H1 (cell line): ENCODE data around the gene DCP1A. TPM values are rescaled to one million over a fixed set of nuclear protein-coding genes. Genes with fewer than 3 reads are reported as not detected.

Experiments
- CTCF ChIA-PET: fragments of 300-600 bp; sonication (Branson Sonifier 250); formaldehyde crosslinking; loops from one replicate; lab custom pipeline; 2021; ENCODE audit not compliant: partially characterized antibody; lab: Charles Lee
- POLR2A ChIA-PET: fragments of 300-600 bp; sonication (Branson Sonifier 250); formaldehyde crosslinking; loops from one replicate; lab custom pipeline; 2021; ENCODE audit warnings: inconsistent platforms; ENCODE audit not compliant: partially characterized antibody; lab: Charles Lee
- DNase-seq, 2 experiments: peaks; one replicate each; pipeline versions ENCODE4 v3.0.0 to v3.0.0-alpha.2; 2010 to 2022; ENCODE audit warnings: low spot score in 2 of 2, low read depth in 1 of 2, mixed read lengths in 1 of 2
- FAIRE-seq: peaks from 2 replicates; lab custom pipeline; 2011; peaks lifted over from hg19 to GRCh38; lab: Jason Lieb, UNC
- H2AFZ ChIP-seq: 2 replicates; pipeline ENCODE4 v1.8.1; 2012; ENCODE audit warnings: low read length, inconsistent platforms
- H2AK5ac ChIP-seq: 2 replicates; pipeline ENCODE4 v1.6.1; 2013; ENCODE audit warnings: low read depth, low read length
- H2BK120ac ChIP-seq: replicated peaks from 2 replicates; pipeline ENCODE3; 2013; ENCODE audit warnings: low read depth, low read length, inconsistent platforms
- H2BK12ac ChIP-seq: 2 replicates; pipeline ENCODE4 v1.6.1; 2013; ENCODE audit warnings: low read depth, low read length
- H2BK15ac ChIP-seq: 2 replicates; pipeline ENCODE4 v1.6.1; 2013; ENCODE audit warnings: low read length
- H2BK20ac ChIP-seq: 2 replicates; pipeline ENCODE4 v1.6.1; 2013; ENCODE audit warnings: low read length
- H2BK5ac ChIP-seq: 2 replicates; pipeline ENCODE4 v1.6.1; 2013; ENCODE audit warnings: low read depth, low read length
- H3K14ac ChIP-seq: 2 replicates; pipeline ENCODE4 v1.6.1; 2013; ENCODE audit warnings: inconsistent platforms; ENCODE audit not compliant: insufficient read length
- H3K18ac ChIP-seq: 2 replicates; pipeline ENCODE4 v1.6.1; 2013; ENCODE audit warnings: low read length; ENCODE audit errors: extremely low read depth
- H3K23ac ChIP-seq: 2 replicates; pipeline ENCODE4 v1.6.1; 2013; ENCODE audit warnings: inconsistent platforms; ENCODE audit not compliant: insufficient read length
- H3K23me2 ChIP-seq: 2 replicates; pipeline ENCODE4 v1.6.1; 2013; ENCODE audit warnings: low read depth, low read length
- H3K27ac ChIP-seq: 2 replicates; pipeline ENCODE4 v1.6.1; 2011; ENCODE audit warnings: low read depth, low read length, inconsistent platforms
- H3K27me3 ChIP-seq, 4 experiments: replicated peaks in 1 of 4; 1 replicate in 1 of 4; 2 replicates in 3 of 4; pipeline versions ENCODE4 v1.6.1 to v1.8.1; 2011 to 2013; ENCODE audit warnings: low read length in 3 of 4, mild to moderate bottlenecking in 3 of 4, inconsistent platforms in 2 of 4, mixed read lengths in 2 of 4, moderate library complexity in 1 of 4; ENCODE audit not compliant: control insufficient read depth in 3 of 4, insufficient read depth in 3 of 4; ENCODE audit errors: extremely low read depth in 1 of 4
- H3K36me3 ChIP-seq, 4 experiments: 2 replicates each; pipeline versions ENCODE4 v1.6.1 to v1.8.1; 2011 to 2013; ENCODE audit warnings: mild to moderate bottlenecking in 4 of 4, low read length in 3 of 4, moderate library complexity in 2 of 4, control low read depth in 1 of 4, inconsistent platforms in 1 of 4; ENCODE audit not compliant: insufficient read depth in 4 of 4, control insufficient read depth in 2 of 4
- H3K4ac ChIP-seq: replicated peaks from 2 replicates; pipeline ENCODE3; 2013; ENCODE audit warnings: low read length, low read depth, mixed read lengths, inconsistent platforms; ENCODE audit not compliant: insufficient read length
- H3K4me1 ChIP-seq, 4 experiments: replicated peaks in 1 of 4; 1 replicate in 1 of 4; 2 replicates in 3 of 4; pipeline versions ENCODE4 v1.6.1 to v1.8.1; 2011 to 2013; ENCODE audit warnings: low read length in 3 of 4, inconsistent platforms in 2 of 4, mixed read lengths in 1 of 4; ENCODE audit not compliant: insufficient read depth in 4 of 4, control insufficient read depth in 3 of 4
- H3K4me2 ChIP-seq, 2 experiments: 2 replicates each; pipeline versions ENCODE4 v1.6.1 to v1.8.1; 2011 to 2013; ENCODE audit warnings: low read depth in 2 of 2, low read length in 2 of 2, control low read depth in 1 of 2, inconsistent platforms in 1 of 2, mild to moderate bottlenecking in 1 of 2; ENCODE audit not compliant: insufficient read depth in 1 of 2
- H3K4me3 ChIP-seq, 4 experiments: fragments of 200-600, 300-600 bp in 1 of 4; sonication (generic), shearing (Covaris generic), sonication (Bioruptor Twin) in 1 of 4; 2 replicates each; pipeline versions ENCODE4 v1.5.1 to v1.8.1; 2011 to 2016; ENCODE audit warnings: low read length in 4 of 4, low read depth in 3 of 4, control low read depth in 2 of 4, inconsistent platforms in 2 of 4, mild to moderate bottlenecking in 2 of 4, mixed read lengths in 1 of 4, moderate library complexity in 1 of 4; ENCODE audit not compliant: insufficient read depth in 2 of 4; ENCODE audit errors: extremely low read depth in 1 of 4
- H3K56ac ChIP-seq: replicated peaks from 2 replicates; pipeline ENCODE3; 2013; ENCODE audit warnings: low read depth, mild to moderate bottlenecking, mixed read lengths, low read length, inconsistent platforms; ENCODE audit not compliant: insufficient read length
- H3K79me1 ChIP-seq: 2 replicates; pipeline ENCODE4 v1.6.1; 2013; ENCODE audit warnings: low read depth, low read length, control low read depth
- H3K79me2 ChIP-seq, 2 experiments: 2 replicates each; pipeline versions ENCODE4 v1.6.1 to v1.8.1; 2012 to 2013; ENCODE audit warnings: low read length in 2 of 2, mild to moderate bottlenecking in 2 of 2, inconsistent platforms in 1 of 2; ENCODE audit not compliant: insufficient read depth in 2 of 2, control insufficient read depth in 1 of 2
- H3K9ac ChIP-seq, 4 experiments: replicated peaks in 1 of 4; 1 replicate in 1 of 4; 2 replicates in 3 of 4; pipeline versions ENCODE4 v1.6.1 to v1.8.1; 2011 to 2013; ENCODE audit warnings: low read depth in 3 of 4, low read length in 3 of 4, control low read depth in 2 of 4, mild to moderate bottlenecking in 2 of 4, moderate library complexity in 2 of 4, inconsistent platforms in 1 of 4; ENCODE audit errors: extremely low read depth in 1 of 4
- H3K9me3 ChIP-seq, 2 experiments: 2 replicates each; pipeline versions ENCODE4 v1.6.1 to v1.8.1; 2012 to 2013; ENCODE audit warnings: mild to moderate bottlenecking in 2 of 2, moderate library complexity in 2 of 2, control low read depth in 1 of 2, inconsistent platforms in 1 of 2, low read depth in 1 of 2, low read length in 1 of 2, mixed read lengths in 1 of 2; ENCODE audit not compliant: insufficient read depth in 2 of 2
- H4K20me1 ChIP-seq, 2 experiments: replicated peaks in 1 of 2; 2 replicates each; pipeline versions ENCODE3 to v1.8.1; 2011 to 2013; ENCODE audit warnings: inconsistent platforms in 2 of 2, low read length in 2 of 2, mild to moderate bottlenecking in 1 of 2; ENCODE audit not compliant: insufficient read depth in 2 of 2, control insufficient read depth in 1 of 2
- H4K5ac ChIP-seq: 2 replicates; pipeline ENCODE4 v1.6.1; 2013; ENCODE audit warnings: low read length, low read depth, mixed read lengths, inconsistent platforms; ENCODE audit not compliant: insufficient read length
- H4K8ac ChIP-seq: 2 replicates; pipeline ENCODE4 v1.8.0; 2013; ENCODE audit warnings: mild to moderate bottlenecking, moderate library complexity, low read length, inconsistent platforms; ENCODE audit not compliant: insufficient read depth; ENCODE audit errors: extremely low read depth
- H4K91ac ChIP-seq: replicated peaks from 2 replicates; pipeline ENCODE3; 2013; ENCODE audit warnings: low read length, mixed read lengths, inconsistent platforms; ENCODE audit not compliant: insufficient read length
- CBX5 ChIP-seq: fragments of 300-800, 300-1000 bp; sonication (generic); IDR thresholded peaks from 2 replicates; pipeline ENCODE4 v1.7.1; 2016; ENCODE audit warnings: antibody characterized with exemption, low read length, low read depth
- CTBP2 ChIP-seq: IDR thresholded peaks from 2 replicates; pipeline ENCODE4 v1.7.0; 2011; ENCODE audit warnings: borderline replicate concordance, mild to moderate bottlenecking, moderate library complexity, mixed read lengths, low read length; ENCODE audit not compliant: insufficient read depth, insufficient read length
- E2F6 ChIP-seq: IDR thresholded peaks from 2 replicates; pipeline ENCODE4 v1.6.1; 2012; ENCODE audit warnings: inconsistent platforms
- EGR1 ChIP-seq: IDR thresholded peaks from 2 replicates; pipeline ENCODE4 v1.6.1; 2011; ENCODE audit warnings: low read depth, low read length, borderline replicate concordance
- NRF1 ChIP-seq: IDR thresholded peaks from 2 replicates; pipeline ENCODE4 v1.6.1; 2011; ENCODE audit warnings: mild to moderate bottlenecking, low read depth, low read length, improper control_type of control experiment
- RAD21 ChIP-seq, 2 experiments: IDR thresholded peaks in 1 of 2; conservative IDR thresholded peaks in 1 of 2; 2 replicates each; pipeline ENCODE4 v1.6.1; 2011; ENCODE audit warnings: low read depth in 2 of 2, low read length in 2 of 2, improper control_type of control experiment in 1 of 2, inconsistent platforms in 1 of 2, mild to moderate bottlenecking in 1 of 2, moderate library complexity in 1 of 2
- RFX5 ChIP-seq: IDR thresholded peaks from 2 replicates; pipeline ENCODE4 v1.6.1; 2011; ENCODE audit warnings: low read depth, low read length, improper control_type of control experiment, borderline replicate concordance
- SIN3A ChIP-seq, 2 experiments: IDR thresholded peaks in 1 of 2; conservative IDR thresholded peaks in 1 of 2; 2 replicates each; pipeline ENCODE4 v1.6.1; 2011 to 2012; ENCODE audit warnings: low read length in 2 of 2, improper control_type of control experiment in 1 of 2, low read depth in 1 of 2, mild to moderate bottlenecking in 1 of 2
- SP1 ChIP-seq: IDR thresholded peaks from 2 replicates; pipeline ENCODE4 v1.6.1; 2011; ENCODE audit warnings: low read depth, low read length
- SRF ChIP-seq: IDR thresholded peaks from 2 replicates; pipeline ENCODE4 v1.6.1; 2011; ENCODE audit warnings: mild to moderate bottlenecking, low read depth, low read length, moderate library complexity
- TAF7 ChIP-seq: optimal IDR thresholded peaks from 2 replicates; pipeline ENCODE3; 2011; ENCODE audit warnings: low read depth, mild to moderate bottlenecking, inconsistent platforms, low read length, moderate library complexity, borderline replicate concordance
- TCF12 ChIP-seq: IDR thresholded peaks from 2 replicates; pipeline ENCODE4 v1.6.1; 2011; ENCODE audit warnings: low read depth, mild to moderate bottlenecking, low read length
- WGBS, 2 experiments: shearing (Covaris generic) in 1 of 2; methylation state at CpG; one replicate each; pipeline versions ENCODE4 v1.1.6 to v1.1.7; 2013 to 2015; ENCODE audit warnings: low lambda C conversion rate in 2 of 2, mixed read lengths in 2 of 2, inconsistent platforms in 1 of 2, low coverage in 1 of 2, missing lambda C conversion rate in 1 of 2; ENCODE audit not compliant: insufficient replicate concordance in 2 of 2, insufficient coverage in 1 of 2, insufficient read length in 1 of 2; ENCODE audit errors: extremely low coverage in 1 of 2, missing lambda C conversion rate in 1 of 2; 5-methylcytosine and 5-hydroxymethylcytosine counted together
- polyA plus RNA-seq, 7 experiments: library from polyadenylated mRNA; depleted of rRNA in 3 of 7; stranded (reverse) in 5 of 7; unstranded in 2 of 7; fragments of >200 nt in 5 of 7; fragments of 200-250 nt in 2 of 7; gene quantifications; 1 replicate in 5 of 7; 2 replicates in 1 of 7; 4 replicates in 1 of 7; pipeline versions ENCODE4 v1.2.1 to v1.2.3, GENCODE V29; 2011 to 2013; ENCODE audit warnings: missing spikeins in 2 of 7, mixed read lengths in 2 of 7
- total RNA-seq: library from RNA; stranded (reverse); fragmentation: NEBNext Ultra II Directional; extraction: Animal tissue kit (Norgen Biotek cat#: 25700); gene quantifications from 2 replicates; pipeline ENCODE4 v1.2.1, GENCODE V29; 2021

The DCP1A gene
- total and polyA plus RNA-seq, 2 of the 8 experiments (the other 6 are each of a cell fraction or from before 2014, with no cell fraction given) = 13.2 to 15.9 TPM

- Histone ChIP-seq H3K56ac (no peak overlapping the region), H3K4me1 (peaks cover 4 to 24% (median 17%) of the 10 kb centered on the region in 4 experiments), H3K36me3 (peaks cover 37 to 66% (median 62%) of the 10 kb centered on the region in 4 experiments), H4K8ac (no peak overlapping the region), H2BK120ac (no peak overlapping the region), H3K23me2 (no peaks in the 10 kb centered on the region), H3K79me2 (peaks cover 16 to 66% of the 10 kb centered on the region in 2 experiments; a peak in 3 of 4 replicates), H3K14ac (no peak overlapping the region), H4K20me1 (peaks cover 38 to 69% of the 10 kb centered on the region in 2 experiments), H4K91ac (no peak overlapping the region), H2AFZ (no peak overlapping the region), H3K9me3 (no peaks in the 10 kb centered on the region), H2BK20ac (no peak overlapping the region), H2AK5ac (no peak overlapping the region), H3K4ac (no peak overlapping the region), H2BK12ac (no peak overlapping the region), H2BK5ac (no peak overlapping the region), H2BK15ac (no peak overlapping the region), H3K27ac (no peak overlapping the region), H3K27me3 (no peaks in the 10 kb centered on the region), H3K79me1 (peaks cover 28% of the 10 kb centered on the region), H3K4me2 (no peak overlapping the region), H4K5ac (no peak overlapping the region), H3K23ac (no peak overlapping the region), H3K4me3 (no peak overlapping the region), H3K18ac (no peak overlapping the region), H3K9ac (no peak overlapping the region)
- DNase-seq (no peak), FAIRE-seq (no peak)
- WGBS, 2 experiments = 98% methylated on average over 5 of the region's 5 CpGs; no CpG with 5 or more reads in 1 of the 2 experiments
- CTCF ChIA-PET = interaction anchor here (0.8 kb wide), 1 partner anchor 10 kb away, joined by 3 read pairs; no protein-coding TSS in a partner anchor
- POLR2A ChIA-PET = interaction anchor here (5.5 to 28.5 kb wide), 3 partner anchors 7 to 16 kb away, joined by 32 to 449 read pairs (median 449); partner anchors contain the start of gene TKT
- TF ChIP-seq EGR1 = no peak
- TF ChIP-seq RFX5 = no peak
- TF ChIP-seq CTBP2 = no peak
- no peak for TF ChIP-seq SRF
- TF ChIP-seq NRF1 = no peak
- TF ChIP-seq TAF7 = no peak
- TF ChIP-seq SIN3A (conservative IDR thresholded peaks at IDR 0.05 in 1 of 2, IDR thresholded peaks at IDR 0.05 in 1 of 2; ENCODE audit: low read depth in 1 of 2, low read length in 2 of 2) = no peak
- no peak for TF ChIP-seq RAD21 (IDR thresholded peaks at IDR 0.05 in 1 of 2, conservative IDR thresholded peaks at IDR 0.05 in 1 of 2; ENCODE audit: low read depth in 2 of 2, low read length in 2 of 2)
- TF ChIP-seq CBX5 = no peak
- TF ChIP-seq SP1 = no peak
- no peak for TF ChIP-seq TCF12
- no peak for TF ChIP-seq E2F6
Observed at GRCh38 chr3:53239800-53240199, 107.5 kb downstream of the DCP1A start.
